Posterior vena cava (tissue), 2 donors: ENCODE data around the gene ATP6V1F. TPM values are rescaled to one million over a fixed set of nuclear protein-coding genes. Genes with fewer than 3 reads are reported as not detected.

Experiments used
- DNase-seq: peaks from one replicate; pipeline ENCODE4 v3.0.0-alpha.2; 2020; ENCODE audit warnings: low spot score
- intact Hi-C, 2 donors: fragments of 100-400 bp; cut with DNase I; formaldehyde crosslinking; loops; one replicate each; pipeline versions ENCODE4 v1.14.1 to v1.14.2; 2022 to 2023
- total RNA-seq, 2 donors: library from RNA; stranded (reverse); fragmentation: NEBNext Ultra II Directional; extraction: Animal tissue kit (Norgen Biotek cat#: 25700); gene quantifications; one replicate each; pipeline ENCODE4 v1.2.1, GENCODE V29; 2021
- donor health status: DM: yes; HTN: yes; CAD: no.
- donor health status: DM: yes; HTN: yes; CAD: no.

The ATP6V1F gene
- total RNA-seq, 2 donors from 2014 or later: 106 to 115 TPM

DNA sequence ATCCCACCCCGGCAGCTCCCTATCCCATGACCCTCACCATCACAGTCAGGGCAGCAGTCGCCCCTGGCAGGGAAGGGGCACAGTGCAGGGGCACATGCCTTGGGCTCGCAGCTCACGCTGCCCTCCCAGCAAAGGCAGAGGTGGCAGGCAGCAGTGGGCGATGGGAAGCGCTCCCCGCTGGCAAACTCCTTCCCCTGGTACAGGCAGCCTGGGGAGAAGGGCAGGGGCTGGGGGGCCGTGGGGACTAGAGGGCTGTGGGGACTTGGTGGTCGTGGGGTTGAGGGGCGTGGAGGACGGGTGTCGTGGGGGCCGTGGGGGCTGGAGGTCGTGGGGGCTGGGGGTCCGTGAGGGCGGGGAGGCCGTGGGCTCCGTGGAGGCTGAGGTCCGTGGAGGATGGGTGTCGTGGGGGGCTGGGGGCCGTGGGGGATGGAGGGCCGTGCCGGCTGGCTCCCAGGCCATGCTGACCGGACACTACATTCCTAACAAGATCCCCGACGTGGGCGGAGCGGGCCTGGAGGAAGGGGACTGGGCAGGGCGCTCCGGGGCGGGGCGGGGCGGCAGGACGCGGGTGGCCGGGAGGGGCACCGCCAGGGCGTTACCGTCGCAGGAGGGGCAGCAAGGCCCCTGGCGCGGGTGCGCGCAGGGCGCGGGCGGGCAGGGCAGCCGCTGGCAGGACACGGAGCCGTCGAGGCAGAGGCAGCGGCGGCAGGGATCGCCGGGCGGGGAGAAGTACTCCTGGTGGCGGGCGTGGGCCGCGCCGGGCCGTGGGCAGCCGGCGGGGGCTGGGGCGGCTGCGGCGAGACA is 27.9 kb downstream of the ATP6V1F start:
- DNase-seq: peak; percentile 82
- intact Hi-C loops: no loop called here

- intact Hi-C loops: no loop called here
- peak; percentile 80 for DNase-seq
Observed at GRCh38 chr7:128891110-128891941, 28.7 kb downstream of the ATP6V1F start.

- intact Hi-C loops: no loop called here
- DNase-seq: peak; percentile 36
Observed at GRCh38 chr7:128891942-128892269, 29.2 kb downstream of the ATP6V1F start.

- DNase-seq: peak; percentile 58
- intact Hi-C loops: no loop called here
Observed at GRCh38 chr7:128892521-128893250, 30.0 kb downstream of the ATP6V1F start.

- intact Hi-C loops: no loop called here
- peak; percentile 69 for DNase-seq
Observed at GRCh38 chr7:128893251-128894100, 30.8 kb downstream of the ATP6V1F start.

GRCh38 chr7:128894101-128894440 is 31.4 kb downstream of the ATP6V1F start:
- peak; percentile 46 for DNase-seq
- intact Hi-C loops: no loop called here

GRCh38 chr7:128895320-128895719 is 32.7 kb downstream of the ATP6V1F start:
- peak; percentile 5 for DNase-seq
- intact Hi-C loops: no loop called here

GRCh38 chr7:128899392-128899791 is 36.7 kb downstream of the ATP6V1F start:
- DNase-seq: no peak
- intact Hi-C loops: no loop called here

DNA sequence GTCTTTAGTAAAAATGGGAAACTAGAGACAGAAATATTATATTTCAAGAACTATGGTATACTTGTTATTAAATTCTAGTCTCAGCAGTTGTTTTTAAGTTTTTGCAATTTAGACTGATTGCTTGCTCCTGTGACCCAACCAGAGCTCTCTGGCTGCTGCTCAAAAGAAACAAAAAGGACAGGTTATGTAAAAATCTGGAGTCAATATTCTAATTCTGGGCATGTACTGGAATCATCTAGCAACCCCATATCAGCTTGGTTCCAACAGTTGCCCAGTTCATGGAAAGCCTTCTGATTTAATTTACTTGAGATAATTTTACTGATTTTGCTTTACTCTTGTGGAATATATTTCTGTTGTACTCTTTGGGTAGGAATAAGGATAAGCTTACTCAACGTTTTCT is 37.6 kb downstream of the ATP6V1F start:
- no peak for DNase-seq
- intact Hi-C loops: loop anchor here in 1 of 2 donors (10.0 kb wide), 1 partner anchor 195 kb away; no protein-coding TSS in a partner anchor

DNA sequence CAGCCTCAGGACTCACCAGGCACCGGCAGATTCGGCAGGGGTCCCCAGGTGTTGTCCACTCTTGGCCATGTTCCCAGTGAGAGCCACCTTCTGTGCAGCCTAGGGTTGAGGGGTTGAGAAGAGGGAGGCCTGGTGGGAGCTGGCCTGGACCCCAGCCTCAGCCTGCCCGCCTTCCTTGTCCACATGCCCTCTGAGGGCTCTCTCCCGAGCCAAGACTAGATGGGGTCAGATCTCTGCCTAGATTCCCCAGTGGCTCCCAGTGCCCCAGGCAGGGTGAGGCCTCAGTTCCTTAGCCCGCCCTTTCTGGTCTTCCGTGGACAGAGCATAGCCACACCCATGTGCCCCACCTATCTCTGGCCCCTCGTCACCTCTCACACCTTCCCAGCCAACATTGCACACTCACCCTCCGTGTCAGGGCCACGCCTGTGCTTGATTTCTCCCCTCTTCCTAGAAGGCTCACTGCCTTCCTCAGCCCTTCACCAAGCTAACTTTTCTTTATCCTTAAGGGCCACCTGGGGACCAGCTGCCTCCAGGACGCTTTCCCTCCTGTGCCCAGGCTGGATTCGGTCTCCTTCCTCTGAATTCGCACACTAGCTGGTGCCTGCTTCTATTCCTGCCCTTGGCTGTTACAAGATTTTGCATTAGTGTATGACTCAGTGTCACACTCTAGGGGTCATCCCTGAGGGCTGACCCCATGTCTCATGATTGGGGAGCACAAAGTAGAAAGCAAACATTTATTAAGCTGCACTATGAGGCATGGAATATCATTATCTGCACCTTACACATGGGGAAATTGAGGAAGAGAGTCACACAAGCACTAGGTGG is 40.3 kb downstream of the ATP6V1F start:
- intact Hi-C loops: loop anchor here in 1 of 2 donors (10.0 kb wide), 1 partner anchor 192 kb away; no protein-coding TSS in a partner anchor
- DNase-seq: peak; percentile 59

DNA sequence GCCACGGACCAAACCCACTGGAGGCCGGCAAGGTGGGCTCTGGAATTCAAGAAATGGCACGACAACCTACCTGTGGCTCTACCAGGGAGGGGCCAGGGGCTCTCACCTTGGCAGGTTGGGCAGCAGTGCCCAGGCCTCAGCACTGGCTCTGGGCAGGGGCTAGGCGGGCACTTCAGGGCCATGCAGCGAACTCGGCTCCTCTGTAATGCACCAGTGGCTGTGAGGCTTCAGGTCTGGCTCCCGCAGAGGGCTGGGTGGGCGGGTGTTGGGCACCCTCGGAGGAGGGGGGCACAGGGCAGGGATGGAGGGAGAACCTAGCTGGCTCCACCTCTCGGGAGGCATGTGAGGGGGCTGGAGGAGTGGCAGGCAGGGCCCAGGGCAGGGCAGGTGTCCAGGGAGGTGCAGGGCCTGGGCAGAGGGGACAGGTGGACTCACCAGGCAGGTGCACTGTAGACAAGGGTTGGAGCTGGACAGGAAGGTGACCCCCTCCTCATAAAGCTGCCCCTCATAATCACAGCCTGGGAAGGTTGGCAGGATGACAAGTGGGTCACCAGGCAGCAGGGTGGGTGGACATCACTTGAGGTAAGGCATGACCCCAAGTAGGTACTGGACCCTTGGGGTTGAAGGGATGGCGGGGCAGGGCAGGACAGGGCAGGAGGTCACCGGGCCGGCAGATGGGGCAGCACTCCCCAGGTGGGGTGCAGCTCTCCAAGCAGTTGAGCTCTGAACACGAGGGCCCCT is 41.1 kb downstream of the ATP6V1F start:
- DNase-seq: peak; percentile 80

DNA sequence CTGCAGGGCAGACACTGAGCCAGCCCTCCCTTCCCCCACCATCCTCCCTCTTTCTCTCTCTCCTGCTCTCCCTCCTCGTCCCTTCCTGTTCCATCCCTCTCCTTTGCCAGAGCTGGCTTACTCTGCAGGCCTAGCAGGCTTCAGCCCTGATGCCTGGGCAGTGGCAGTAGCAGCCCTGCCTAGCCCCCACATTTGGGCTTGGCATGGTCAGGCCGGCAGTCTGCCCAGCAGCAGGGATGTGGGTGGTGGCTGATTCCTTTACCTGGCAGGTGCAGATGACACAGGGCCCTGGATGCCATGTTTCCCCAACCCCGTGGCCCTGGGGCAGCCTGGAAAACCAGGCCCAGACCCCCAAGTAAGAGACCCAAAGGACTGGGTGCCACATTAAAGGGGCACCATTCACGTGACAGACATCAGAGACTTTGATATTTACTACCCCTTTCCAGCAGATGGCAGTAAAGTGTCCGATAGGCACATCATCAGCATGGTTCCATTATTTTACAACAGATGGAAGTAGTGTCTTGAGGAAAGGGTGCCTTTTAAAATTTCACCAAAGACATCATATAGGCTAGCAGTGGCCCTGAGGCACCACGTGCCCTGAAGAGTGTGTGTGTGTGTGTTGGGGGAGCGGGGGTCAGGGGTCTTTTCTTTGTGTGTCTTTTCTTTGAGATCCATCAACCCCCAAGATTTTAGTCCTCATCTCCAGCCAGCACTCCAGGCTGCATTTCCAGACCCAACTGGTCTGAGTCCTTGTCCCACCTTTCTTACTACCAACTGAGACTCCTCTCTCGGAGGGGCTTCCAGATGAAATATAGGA is 41.9 kb downstream of the ATP6V1F start:
- peak; percentile 53 for DNase-seq
- intact Hi-C loops: loop anchor here in 1 of 2 donors (10.0 kb wide), 1 partner anchor 190 kb away; no protein-coding TSS in a partner anchor

More for the DNA sequence above, 41.1 kb downstream of the ATP6V1F start:
- intact Hi-C loops: loop anchor here in 1 of 2 donors (10.0 kb wide), 1 partner anchor 191 kb away; no protein-coding TSS in a partner anchor

GRCh38 chr7:128906001-128906765 is 43.5 kb downstream of the ATP6V1F start:
- intact Hi-C loops: loop anchor here in 1 of 2 donors (10.0 kb wide), 1 partner anchor 189 kb away; no protein-coding TSS in a partner anchor
- peak; percentile 55 for DNase-seq

- intact Hi-C loops: loop anchor here in 1 of 2 donors (10.0 kb wide), 1 partner anchor 188 kb away; no protein-coding TSS in a partner anchor
- peak; percentile 62 for DNase-seq
Observed at GRCh38 chr7:128906766-128907559, 44.3 kb downstream of the ATP6V1F start.
